Psoas muscle (tissue), 8 donors: Measurements from ENCODE around the gene CLBA1. TPM values are rescaled to one million over a fixed set of nuclear protein-coding genes. Genes with fewer than 3 reads are reported as not detected.

Source experiments
- ATAC-seq, 4 donors: fragments of 200-7000 bp; cut with Tn5 transposase; one replicate each; pipeline ENCODE4 v1.9.1; 2020; ENCODE audit warnings: moderate library complexity in 3 of 4, mild to moderate bottlenecking in 2 of 4
- DNase-seq, 2 donors: peaks; one replicate each; pipeline ENCODE4 v3.0.0-alpha.2; 2020
- H3K27ac ChIP-seq: fragments of 200-600 bp; one replicate; pipeline ENCODE4 v1.8.0; 2022
- H3K27me3 ChIP-seq, 3 donors: fragments of 200-600 bp in 1 of 3; one replicate each; pipeline versions ENCODE4 v1.6.1 to v1.8.0; 2013 to 2022; ENCODE audit warnings: low read length in 2 of 3, mild to moderate bottlenecking in 2 of 3, moderate library complexity in 1 of 3; ENCODE audit not compliant: insufficient read depth in 3 of 3
- H3K36me3 ChIP-seq, 2 donors: fragments of 200-600 bp in 1 of 2; one replicate each; pipeline versions ENCODE4 v1.6.1 to v1.8.0; 2013 to 2022; ENCODE audit warnings: low read depth in 1 of 2, mild to moderate bottlenecking in 1 of 2, moderate library complexity in 1 of 2; ENCODE audit not compliant: insufficient read depth in 1 of 2
- H3K4me1 ChIP-seq: fragments of 200-600 bp; one replicate; pipeline ENCODE4 v1.8.0; 2022
- H3K4me3 ChIP-seq: fragments of 200-600 bp; one replicate; pipeline ENCODE4 v1.8.0; 2022; ENCODE audit warnings: mild to moderate bottlenecking
- H3K9me3 ChIP-seq: fragments of 200-600 bp; one replicate; pipeline ENCODE4 v1.8.0; 2022
- WGBS, 3 donors: extraction: QIAGEN DNeasy Blood & Tissue Kit; methylation state at CpG; one replicate each; pipeline versions ENCODE4 v1.1.6 to v1.1.7; 2013; 5-methylcytosine and 5-hydroxymethylcytosine counted together
- intact Hi-C, 2 donors: fragments of 100-400 bp; cut with DNase I; formaldehyde crosslinking; loops; one replicate each; pipeline versions ENCODE4 v1.11.0 to v1.14.2; 2022
- polyA plus RNA-seq, 3 donors: library from polyadenylated mRNA; stranded (reverse); fragments of 200-250 nt; gene quantifications; one replicate each; pipeline ENCODE4 v1.2.3, GENCODE V29; 2013
- total RNA-seq, 4 donors: library from RNA; stranded (reverse); fragmentation: NEBNext Ultra II Directional in 2 of 4; extraction: Animal tissue kit (Norgen Biotek cat#: 25700) in 2 of 4; gene quantifications; one replicate each; pipeline versions ENCODE4 v1.2.1 to v1.2.4, GENCODE V29; 2021 to 2023
- TF ChIP-seq, protein P1 (sequence below): fragments of 200-600 bp; IDR thresholded peaks from one replicate; pipeline ENCODE4 v1.8.0; 2022; ENCODE audit warnings: antibody characterized with exemption
- donor health status: healthy with polysubstance abuse.
- donor health status: DM: no; HTN: no; CAD: no; lungs with moderate emphysema.
- donor health status: Bipolar disorder and iron deficiency.
- donor health status: healthy.
- donor health status: DM: yes; HTN: yes; CAD: no.
- donor health status: DM: no; HTN: no; CAD: no.
- donor health status: DM: no; HTN: no; CAD: no.
- donor health status: DM: yes; HTN: yes; CAD: no.

Gene CLBA1
- total and polyA plus RNA-seq, 7 donors: 1.3 to 6.8 (median 1.7) TPM

DNA sequence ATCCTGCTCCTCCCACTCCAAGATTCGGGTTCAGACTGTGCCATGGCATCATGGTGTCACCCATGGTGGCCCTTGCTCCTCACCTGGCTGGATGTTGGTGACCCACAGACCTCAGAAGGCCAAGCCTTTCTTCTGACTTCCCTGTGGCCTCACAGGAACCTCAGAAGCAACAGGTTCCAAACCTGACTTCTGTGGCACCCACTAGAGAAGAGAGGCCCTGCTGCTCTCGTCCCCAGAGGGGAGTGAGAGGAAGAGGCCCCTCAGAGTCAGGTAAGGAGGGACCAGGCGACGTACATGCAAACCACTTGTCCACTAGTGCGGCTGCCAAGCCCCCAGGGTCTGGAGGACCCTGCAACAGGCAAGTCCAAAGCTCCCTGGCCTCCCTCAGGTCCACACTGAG is 10.4 kb downstream of the CLBA1 start:
- WGBS, 3 donors: 85 to 96% (median 91%) methylated on average over 5 of the region's 5 CpGs
- DNase-seq: no peak
- intact Hi-C loops: no loop called here

DNA sequence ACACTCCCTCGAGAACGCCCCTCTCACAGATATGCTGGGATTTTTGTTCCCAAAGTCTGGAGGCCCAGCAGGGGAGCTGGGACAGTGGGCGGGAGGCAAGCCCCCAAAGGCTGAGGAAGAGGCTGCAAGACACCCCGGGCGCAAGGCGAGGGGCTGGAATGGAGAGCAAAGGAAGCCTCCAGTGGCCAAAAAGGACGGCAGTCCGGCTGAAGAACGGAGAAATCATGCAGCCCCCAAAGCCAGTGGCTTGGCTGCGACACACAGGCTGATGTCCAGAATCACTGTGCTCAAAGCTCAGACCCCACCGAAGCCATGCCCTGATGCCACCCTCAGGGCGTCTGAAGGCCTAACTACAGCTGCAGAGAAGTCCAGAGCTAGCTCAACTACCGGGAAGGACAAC is 10.9 kb downstream of the CLBA1 start:
- Histone ChIP-seq H3K36me3 (no peaks in the 10 kb centered on the region), H3K9me3 (no peaks in the 10 kb centered on the region), H3K27ac (no peak overlapping the region), H3K27me3 (no peaks in the 10 kb centered on the region), H3K4me3 (no peak overlapping the region), H3K4me1 (no peaks in the 10 kb centered on the region)
- ATAC-seq (no peak), DNase-seq (no peak)
- TF ChIP-seq, protein P1, sequence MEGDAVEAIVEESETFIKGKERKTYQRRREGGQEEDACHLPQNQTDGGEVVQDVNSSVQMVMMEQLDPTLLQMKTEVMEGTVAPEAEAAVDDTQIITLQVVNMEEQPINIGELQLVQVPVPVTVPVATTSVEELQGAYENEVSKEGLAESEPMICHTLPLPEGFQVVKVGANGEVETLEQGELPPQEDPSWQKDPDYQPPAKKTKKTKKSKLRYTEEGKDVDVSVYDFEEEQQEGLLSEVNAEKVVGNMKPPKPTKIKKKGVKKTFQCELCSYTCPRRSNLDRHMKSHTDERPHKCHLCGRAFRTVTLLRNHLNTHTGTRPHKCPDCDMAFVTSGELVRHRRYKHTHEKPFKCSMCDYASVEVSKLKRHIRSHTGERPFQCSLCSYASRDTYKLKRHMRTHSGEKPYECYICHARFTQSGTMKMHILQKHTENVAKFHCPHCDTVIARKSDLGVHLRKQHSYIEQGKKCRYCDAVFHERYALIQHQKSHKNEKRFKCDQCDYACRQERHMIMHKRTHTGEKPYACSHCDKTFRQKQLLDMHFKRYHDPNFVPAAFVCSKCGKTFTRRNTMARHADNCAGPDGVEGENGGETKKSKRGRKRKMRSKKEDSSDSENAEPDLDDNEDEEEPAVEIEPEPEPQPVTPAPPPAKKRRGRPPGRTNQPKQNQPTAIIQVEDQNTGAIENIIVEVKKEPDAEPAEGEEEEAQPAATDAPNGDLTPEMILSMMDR: no peak
- 85 to 90% (median 87%) methylated on average over 13 of the region's 13 CpGs for WGBS, 3 donors
- intact Hi-C loops: no loop called here

More for the DNA sequence above, 10.4 kb downstream of the CLBA1 start:
- TF ChIP-seq, protein P1: no peak
- H3K9me3 ChIP-seq: no peaks in the 10 kb centered on the region
- no peaks in the 10 kb centered on the region for H3K27me3 ChIP-seq
- no peaks in the 10 kb centered on the region for H3K36me3 ChIP-seq
- no peak overlapping the region for H3K27ac ChIP-seq
- no peak for ATAC-seq
- no peaks in the 10 kb centered on the region for H3K4me1 ChIP-seq
- no peak overlapping the region for H3K4me3 ChIP-seq

DNA sequence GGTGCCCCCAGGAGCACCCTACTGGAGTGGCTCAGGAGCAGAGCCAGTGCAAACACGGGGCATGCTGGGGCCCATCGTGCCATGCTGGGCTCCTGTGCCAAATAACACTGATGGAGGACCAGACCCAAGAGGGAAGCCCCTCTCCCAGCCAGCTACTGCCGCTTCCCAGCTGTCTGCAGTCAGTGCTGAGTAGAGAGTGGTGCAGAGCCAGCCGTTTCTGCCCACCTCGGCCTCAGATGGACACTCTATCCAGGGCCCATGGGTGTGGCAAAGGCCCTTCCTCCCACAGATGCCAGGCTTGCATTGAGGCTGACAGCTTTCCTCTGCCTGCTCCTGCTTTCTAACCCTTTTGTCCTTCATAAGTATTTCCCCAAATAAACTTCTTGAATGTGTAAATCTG is 13.2 kb downstream of the CLBA1 start:
- TF ChIP-seq, protein P1: no peak
- intact Hi-C loops: no loop called here

DNA sequence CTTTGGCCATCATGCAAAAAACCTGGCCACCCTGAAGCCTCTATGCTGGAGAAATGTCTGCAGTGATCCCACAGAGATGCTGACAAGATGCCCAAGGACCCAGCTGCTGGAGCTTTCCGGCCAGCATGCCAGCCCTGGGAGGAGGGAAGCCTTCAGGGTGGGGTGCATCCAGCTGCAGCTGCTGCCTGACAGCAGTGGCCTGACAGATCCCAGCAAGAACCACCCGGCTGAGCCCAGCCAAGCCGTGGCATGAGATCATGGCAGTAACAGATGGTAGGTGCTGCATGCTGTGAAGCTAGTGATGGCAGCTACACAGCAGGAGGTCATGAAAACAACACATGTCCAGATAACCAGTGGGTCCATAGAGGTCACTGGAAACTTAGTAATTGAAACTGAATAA is 13.8 kb downstream of the CLBA1 start:
- Histone ChIP-seq H3K27ac (no peak overlapping the region), H3K36me3 (no peaks in the 10 kb centered on the region), H3K9me3 (no peaks in the 10 kb centered on the region), H3K27me3 (no peaks in the 10 kb centered on the region), H3K4me1 (no peaks in the 10 kb centered on the region), H3K4me3 (no peak overlapping the region)
- TF ChIP-seq, protein P1: no peak
- intact Hi-C loops: no loop called here
- ATAC-seq: no peak
- WGBS, 3 donors: 41 to 73% (median 59%) methylated on average over 3 of the region's 3 CpGs
- peak in 1 of 2 donors; percentile 12 for DNase-seq

More for the DNA sequence above, 13.2 kb downstream of the CLBA1 start:
- 43 to 66% (median 46%) methylated on average over 5 of the region's 5 CpGs for WGBS, 3 donors
- no peak for ATAC-seq
- Histone ChIP-seq H3K27me3 (no peaks in the 10 kb centered on the region), H3K9me3 (no peaks in the 10 kb centered on the region), H3K4me1 (no peaks in the 10 kb centered on the region), H3K27ac (no peak overlapping the region), H3K36me3 (no peaks in the 10 kb centered on the region), H3K4me3 (no peak overlapping the region)
- peak in 1 of 2 donors; percentile 4 for DNase-seq

DNA sequence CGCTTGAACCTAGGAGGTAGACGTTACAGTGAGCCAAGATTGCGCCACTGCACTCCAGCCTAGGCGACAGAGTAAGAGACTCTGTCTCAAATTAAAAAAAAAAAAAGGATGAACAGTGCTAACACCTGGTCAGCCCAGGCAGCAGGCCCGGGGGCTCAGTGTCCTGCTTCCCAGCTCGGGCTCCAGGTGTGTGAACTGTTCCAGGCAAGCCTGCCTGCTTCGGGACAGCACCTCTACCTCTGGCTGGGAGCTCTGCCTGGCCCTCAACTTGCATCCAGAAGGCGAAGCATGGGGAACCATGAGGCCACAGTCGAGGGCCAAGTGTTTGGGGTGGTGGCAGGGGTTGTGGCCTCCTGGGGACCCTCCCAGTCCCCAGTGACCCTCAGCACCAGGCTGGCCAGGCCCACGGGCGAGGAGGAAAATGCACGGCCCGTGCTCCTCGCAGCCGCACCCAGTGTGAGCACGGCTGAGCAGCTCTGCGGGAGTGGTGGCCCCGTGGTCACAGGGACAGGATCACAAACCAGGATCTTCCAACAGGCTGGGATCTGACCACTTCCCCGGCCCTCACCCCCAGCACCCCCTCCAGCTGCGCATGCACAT is 19.8 kb downstream of the CLBA1 start:
- intact Hi-C loops: no loop called here
- 77 to 90% (median 81%) methylated on average over 18 to 20 of the region's 20 CpGs for WGBS, 3 donors
- Histone ChIP-seq H3K4me1 (no peaks in the 10 kb centered on the region), H3K4me3 (no peak overlapping the region), H3K27me3 (no peaks in the 10 kb centered on the region), H3K36me3 (peaks cover 0 to 5% of the 10 kb centered on the region in 2 donors), H3K27ac (no peak overlapping the region), H3K9me3 (no peaks in the 10 kb centered on the region)
- TF ChIP-seq, protein P1: no peak
- no peak for DNase-seq
- no peak for ATAC-seq
